ENCODE data around the gene GABRG3. TPM values are rescaled to one million over a fixed set of nuclear protein-coding genes. Genes with fewer than 3 reads are reported as not detected.

Gene GABRG3
- total and polyA plus RNA-seq, 9 of the 15 experiments (the other 6 are each of a cell fraction or from before 2014, with no cell fraction given): 4.0 to 15.1 (median 11.2) TPM

GRCh38 chr15:27124287-27124871, 153.4 kb downstream of the GABRG3 start (continued):
- TF ChIP-seq TAL1 (IDR thresholded peaks at IDR 0.05): peak; percentile 44; the same call in 1 of the 2 replicates
- no peak for TF ChIP-seq ZNF586 (CRISPR knock-in tag; conservative IDR thresholded peaks at IDR 0.05)
- TF ChIP-seq LARP7 (IDR thresholded peaks at IDR 0.05): no peak
- TF ChIP-seq ZBTB8A (IDR thresholded peaks at IDR 0.05; ENCODE audit: partially characterized antibody): no peak
- peak; percentile 64 for TF ChIP-seq C11orf30 (IDR thresholded peaks at IDR 0.05; ENCODE audit: low read depth)
- no peak for TF ChIP-seq HDAC3 (IDR thresholded peaks at IDR 0.05; ENCODE audit: borderline replicate concordance, partially characterized antibody)
- TF ChIP-seq RBM25 (IDR thresholded peaks at IDR 0.05; ENCODE audit: low read depth, low read length, severe bottlenecking): no peak
- no peak for TF ChIP-seq PBX2 (CRISPR knock-in tag; IDR thresholded peaks at IDR 0.05; ENCODE audit: low read depth)
- peak; percentile 71 for TF ChIP-seq PBX2 (tag; conservative IDR thresholded peaks at IDR 0.05; ENCODE audit: low read depth)
- TF ChIP-seq DPF2 (IDR thresholded peaks at IDR 0.05): peak; percentile 92
- TF ChIP-seq MTA3 (IDR thresholded peaks at IDR 0.05; ENCODE audit: borderline replicate concordance): peak; percentile 78; the same call in 1 of the 2 replicates
- no peak for TF ChIP-seq ZNF668 (CRISPR knock-in tag; IDR thresholded peaks at IDR 0.05)
- no peak for TF ChIP-seq TCF7 (IDR thresholded peaks at IDR 0.05; ENCODE audit: borderline replicate concordance)
- TF ChIP-seq PRPF4 (IDR thresholded peaks at IDR 0.05; ENCODE audit: insufficient read depth, low read depth, low read length, poor library complexity, severe bottlenecking): no peak
- TF ChIP-seq DACH1 (IDR thresholded peaks at IDR 0.05; ENCODE audit: partially characterized antibody): peak; percentile 69
- peak in 1 of 2 experiments; percentile 22; a peak in 1 of 4 replicates for TF ChIP-seq MAZ (CRISPR knock-in tag; conservative IDR thresholded peaks at IDR 0.05 in 1 of 2, IDR thresholded peaks at IDR 0.05 in 1 of 2)
- no peak for TF ChIP-seq POLR2G (IDR thresholded peaks at IDR 0.05; ENCODE audit: low read depth, low read length)
- TF ChIP-seq CBX2 (IDR thresholded peaks at IDR 0.05; ENCODE audit: insufficient read depth, low read length, poor library complexity, severe bottlenecking): no peak
- TF ChIP-seq ZFP30 (CRISPR knock-in tag; IDR thresholded peaks at IDR 0.05; ENCODE audit: borderline replicate concordance): no peak
- TF ChIP-seq MAFG (tag; conservative IDR thresholded peaks at IDR 0.05): peak; percentile 66
- peak; percentile 56; the same call in 1 of the 2 replicates for TF ChIP-seq EHMT2 (IDR thresholded peaks at IDR 0.05)
- no peak for TF ChIP-seq FOXK2 (conservative IDR thresholded peaks at IDR 0.05 in 1 of 2, IDR thresholded peaks at IDR 0.05 in 1 of 2; ENCODE audit: low read depth in 2 of 2)
- peak; percentile 85 for TF ChIP-seq SMARCE1 (IDR thresholded peaks at IDR 0.05)
- no peak for TF ChIP-seq POLR3A (IDR thresholded peaks at IDR 0.05; ENCODE audit: borderline replicate concordance, extremely low read depth, insufficient read depth, insufficient read length)
- TF ChIP-seq ELK1 (CRISPR knock-in tag; IDR thresholded peaks at IDR 0.05): no peak
- TF ChIP-seq POLR2H (tag; IDR thresholded peaks at IDR 0.05; ENCODE audit: low read depth): no peak
- TF ChIP-seq TSC22D4 (tag; IDR thresholded peaks at IDR 0.05): no peak
- TF ChIP-seq OTX1 (CRISPR knock-in tag; IDR thresholded peaks at IDR 0.05): no peak

Data from K562 (cell line).